ENCODE measurements around the gene TNFSF4. TPM values are rescaled to one million over a fixed set of nuclear protein-coding genes. Genes with fewer than 3 reads are reported as not detected.

The TNFSF4 gene
- total RNA-seq, 2 donors from 2014 or later = 40.5 to 275 TPM

- Mint-ChIP-seq H3K36me3 (peaks cover 4% of the 10 kb centered on the region), H3K27me3 (no peaks in the 10 kb centered on the region), H3K9me3 (no peaks in the 10 kb centered on the region), H3K4me1 (ENCODE audit: low read depth in 2 of 2) (peaks cover 47% of the 10 kb centered on the region in 2 donors), H3K4me3 (peak overlapping the region; percentile 76), H3K27ac (peak overlapping the region; percentile 55 to 94)
- DNase-seq (ENCODE audit: low spot score) (no peak), ATAC-seq (no peak)
Observed at GRCh38 chr1:173202424-173203145, 4.5 kb downstream of the TNFSF4 start.

GRCh38 chr1:173201969-173202368 is 5.2 kb downstream of the TNFSF4 start:
- H3K9me3 Mint-ChIP-seq = no peaks in the 10 kb centered on the region
- peaks cover 46 to 49% of the 10 kb centered on the region in 2 donors for H3K4me1 Mint-ChIP-seq (ENCODE audit: low read depth in 2 of 2)
- DNase-seq (ENCODE audit: low spot score) = no peak
- ATAC-seq = no peak
- H3K4me3 Mint-ChIP-seq = peak overlapping the region; percentile 76
- peaks cover 8% of the 10 kb centered on the region for H3K36me3 Mint-ChIP-seq
- H3K27me3 Mint-ChIP-seq = no peaks in the 10 kb centered on the region
- peak overlapping the region; percentile 55 to 94 for H3K27ac Mint-ChIP-seq

GRCh38 chr1:173195596-173196088 is 11.5 kb downstream of the TNFSF4 start:
- H3K27ac Mint-ChIP-seq = peak overlapping the region; percentile 83 to 87

DNA sequence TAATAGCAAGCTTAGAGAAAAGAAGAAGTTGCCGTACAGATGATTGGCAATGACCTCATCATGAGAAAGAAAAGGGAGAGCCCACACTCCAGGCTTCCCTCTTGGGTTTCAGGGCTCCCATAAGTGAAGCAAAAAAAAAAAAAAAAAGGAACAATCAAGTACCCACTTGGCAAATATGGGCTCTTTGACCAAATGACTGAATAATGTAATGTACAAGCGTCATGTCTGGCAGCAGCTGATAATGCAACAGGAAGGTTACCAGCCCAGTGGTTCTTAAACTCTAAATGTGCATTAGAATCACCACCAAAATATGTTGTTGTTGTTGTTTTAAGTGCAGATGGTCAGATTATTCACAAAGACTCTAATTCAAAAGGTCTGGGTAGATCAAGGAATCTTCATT is 13.5 kb downstream of the TNFSF4 start:
- H3K4me3 Mint-ChIP-seq = no peak overlapping the region
- peak overlapping the region in 1 of 2 donors; percentile 43 for H3K27ac Mint-ChIP-seq
- no peaks in the 10 kb centered on the region for H3K9me3 Mint-ChIP-seq
- DNase-seq (ENCODE audit: low spot score) = no peak
- H3K36me3 Mint-ChIP-seq = peaks cover 16% of the 10 kb centered on the region
- H3K27me3 Mint-ChIP-seq = no peaks in the 10 kb centered on the region
- ATAC-seq = no peak
- peaks cover 55 to 58% of the 10 kb centered on the region in 2 donors for H3K4me1 Mint-ChIP-seq (ENCODE audit: low read depth in 2 of 2)

More at GRCh38 chr1:173195596-173196088, 11.5 kb downstream of the TNFSF4 start:
- ATAC-seq = peak; percentile 92
- no peaks in the 10 kb centered on the region for H3K9me3 Mint-ChIP-seq
- no peaks in the 10 kb centered on the region for H3K27me3 Mint-ChIP-seq
- peaks cover 50 to 57% of the 10 kb centered on the region in 2 donors for H3K4me1 Mint-ChIP-seq (ENCODE audit: low read depth in 2 of 2)
- H3K4me3 Mint-ChIP-seq = peak overlapping the region; percentile 85
- H3K36me3 Mint-ChIP-seq = peaks cover 16% of the 10 kb centered on the region
- DNase-seq (ENCODE audit: low spot score) = peak; percentile 73

DNA sequence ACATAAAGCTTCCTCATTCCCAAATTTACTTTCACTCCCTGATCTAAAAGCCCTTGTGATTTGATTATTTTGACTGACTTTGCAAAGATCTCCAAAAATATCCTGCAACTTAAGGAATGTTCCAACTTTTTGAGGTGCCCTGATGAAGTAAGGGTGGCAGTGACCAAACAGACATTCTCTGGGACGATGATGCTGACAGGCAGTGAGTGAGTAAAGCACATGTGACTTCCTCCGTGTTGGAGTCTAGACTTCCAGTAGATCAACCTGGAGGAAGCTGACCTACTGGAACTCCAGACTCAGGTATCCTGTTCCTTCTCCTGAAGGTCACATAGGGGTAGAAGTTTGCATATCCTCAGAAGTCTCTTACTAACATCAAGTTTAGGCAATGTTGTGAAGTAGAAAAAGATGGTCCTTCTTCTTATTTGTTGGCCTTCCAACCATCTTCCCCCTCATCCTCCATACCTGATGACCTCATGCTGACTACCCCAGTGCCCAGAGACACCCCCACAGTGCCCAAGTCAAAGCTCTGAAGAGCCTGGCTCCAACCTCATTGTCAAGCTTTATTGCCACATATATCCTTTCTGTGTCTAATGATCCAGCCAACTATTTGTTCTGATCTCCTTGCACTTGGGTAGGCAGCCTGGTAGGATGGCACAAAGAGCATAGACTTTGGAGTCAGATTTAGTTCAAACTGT is 16.0 kb downstream of the TNFSF4 start:
- Mint-ChIP-seq H3K4me1 (ENCODE audit: low read depth in 2 of 2) (peaks cover 43 to 48% of the 10 kb centered on the region in 2 donors), H3K4me3 (no peak overlapping the region), H3K27ac (no peak overlapping the region), H3K9me3 (no peaks in the 10 kb centered on the region), H3K36me3 (peaks cover 9% of the 10 kb centered on the region), H3K27me3 (no peaks in the 10 kb centered on the region)
- no peak for ATAC-seq
- DNase-seq (ENCODE audit: low spot score) = no peak

GRCh38 chr1:173190101-173190936 is 16.8 kb downstream of the TNFSF4 start:
- Mint-ChIP-seq H3K4me1 (ENCODE audit: low read depth in 2 of 2) (peaks cover 34 to 39% of the 10 kb centered on the region in 2 donors), H3K9me3 (no peaks in the 10 kb centered on the region), H3K27ac (no peak overlapping the region), H3K27me3 (no peaks in the 10 kb centered on the region), H3K36me3 (peaks cover 9% of the 10 kb centered on the region), H3K4me3 (no peak overlapping the region)
- DNase-seq (ENCODE audit: low spot score) = no peak
- no peak for ATAC-seq

DNA sequence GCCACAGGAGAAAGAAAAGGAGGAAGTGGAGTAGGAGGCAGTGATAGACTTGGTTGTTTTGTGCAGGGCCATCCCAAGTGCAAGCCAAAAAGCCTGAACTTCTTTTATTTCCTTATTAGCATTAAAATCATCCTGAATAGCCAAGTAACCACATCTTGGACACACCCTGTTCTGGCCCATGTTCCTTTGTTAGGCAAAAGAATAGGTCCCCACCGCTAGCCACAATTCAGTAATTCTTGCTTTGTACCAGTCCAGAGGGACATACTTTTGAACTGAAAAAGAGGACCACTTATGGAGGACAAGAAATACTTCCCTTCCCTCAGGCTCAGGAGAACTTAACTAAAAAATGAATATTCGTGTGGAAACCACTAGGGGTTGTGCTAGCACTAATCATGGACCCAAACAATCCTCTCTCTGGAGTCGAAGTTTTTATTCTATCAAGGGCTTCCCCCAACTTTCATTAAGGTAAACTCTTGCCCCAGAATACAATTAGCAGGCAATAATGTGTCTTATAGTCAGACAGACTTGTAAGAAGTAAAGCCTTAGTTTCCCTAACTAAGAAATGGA is 19.4 kb downstream of the TNFSF4 start:
- Mint-ChIP-seq H3K4me1 (ENCODE audit: low read depth in 2 of 2) (peaks cover 19 to 27% of the 10 kb centered on the region in 2 donors), H3K27me3 (no peaks in the 10 kb centered on the region), H3K36me3 (peaks cover 9% of the 10 kb centered on the region), H3K9me3 (no peaks in the 10 kb centered on the region), H3K27ac (no peak overlapping the region), H3K4me3 (no peak overlapping the region)
- ATAC-seq = no peak
- DNase-seq (ENCODE audit: low spot score) = no peak

GRCh38 chr1:173181791-173182190 is 25.3 kb downstream of the TNFSF4 start:
- DNase-seq (ENCODE audit: low spot score) = no peak
- no peak for ATAC-seq
- no peak overlapping the region for H3K27ac Mint-ChIP-seq
- H3K27me3 Mint-ChIP-seq = no peaks in the 10 kb centered on the region
- H3K9me3 Mint-ChIP-seq = no peaks in the 10 kb centered on the region
- H3K36me3 Mint-ChIP-seq = no peaks in the 10 kb centered on the region
- H3K4me1 Mint-ChIP-seq (ENCODE audit: low read depth in 2 of 2) = peaks cover 0 to 2% of the 10 kb centered on the region in 2 donors
- no peak overlapping the region for H3K4me3 Mint-ChIP-seq

GRCh38 chr1:173176246-173176645 is 30.9 kb downstream of the TNFSF4 start:
- ATAC-seq = no peak
- H3K27me3 Mint-ChIP-seq = no peaks in the 10 kb centered on the region
- no peak overlapping the region for H3K27ac Mint-ChIP-seq
- peaks cover 9% of the 10 kb centered on the region for H3K9me3 Mint-ChIP-seq
- H3K4me3 Mint-ChIP-seq = no peak overlapping the region
- DNase-seq (ENCODE audit: low spot score) = no peak
- peaks cover 13% of the 10 kb centered on the region for H3K36me3 Mint-ChIP-seq
- H3K4me1 Mint-ChIP-seq (ENCODE audit: low read depth in 2 of 2) = no peaks in the 10 kb centered on the region

DNA sequence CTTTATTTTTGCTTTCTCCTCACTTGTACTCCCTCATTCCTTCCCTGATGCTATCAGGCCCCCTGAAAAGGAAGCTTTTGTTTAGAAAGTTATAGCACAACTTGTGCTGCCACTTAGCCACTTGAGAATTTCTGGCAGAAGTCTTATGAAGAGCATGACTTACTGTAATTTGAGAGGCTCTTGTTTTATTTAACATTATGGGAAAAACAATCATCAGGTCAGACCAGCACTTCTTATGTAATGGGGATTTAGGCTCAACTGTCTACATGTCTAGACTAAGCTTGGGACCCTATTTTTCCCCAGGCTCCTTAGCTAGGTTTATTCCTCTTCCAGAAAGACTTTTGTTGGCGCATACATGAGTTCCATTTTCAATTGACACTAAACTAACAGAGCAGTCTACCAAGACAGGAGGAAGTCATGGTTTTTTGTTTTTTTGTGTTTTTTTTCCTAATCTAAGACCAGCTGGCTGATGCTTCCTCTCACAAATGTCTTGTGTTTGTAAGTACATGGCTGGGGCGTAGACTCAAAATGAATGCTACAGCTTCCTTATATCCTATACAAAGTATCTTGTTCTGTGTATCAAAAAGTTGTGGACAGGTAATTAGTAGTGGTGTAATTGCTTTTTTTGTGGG is 31.5 kb downstream of the TNFSF4 start:
- Mint-ChIP-seq H3K27me3 (no peaks in the 10 kb centered on the region), H3K27ac (no peak overlapping the region)

DNA sequence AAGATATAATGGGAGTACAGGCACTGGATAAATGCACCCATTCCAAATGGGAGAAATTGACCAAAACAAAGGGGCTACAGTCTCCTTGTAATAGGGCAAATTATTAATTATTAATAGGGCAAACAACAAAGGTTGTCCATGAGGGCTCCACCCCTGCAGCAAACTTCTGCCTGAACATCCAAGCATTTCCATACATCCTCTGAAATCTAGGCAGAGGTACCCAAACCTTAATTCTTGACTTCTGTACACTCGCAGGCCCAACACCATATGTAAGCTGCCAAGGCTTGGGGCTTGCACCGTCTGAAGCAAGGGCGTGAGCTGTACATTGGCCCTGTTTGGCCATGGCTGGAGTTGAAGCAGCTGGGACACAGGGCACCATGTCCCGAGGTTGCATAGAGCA is 33.7 kb downstream of the TNFSF4 start:
- ATAC-seq (no peak), DNase-seq (ENCODE audit: low spot score) (no peak)
- Mint-ChIP-seq H3K9me3 (peaks cover 9% of the 10 kb centered on the region), H3K27ac (no peak overlapping the region), H3K4me3 (no peak overlapping the region), H3K4me1 (ENCODE audit: low read depth in 2 of 2) (no peaks in the 10 kb centered on the region), H3K27me3 (no peaks in the 10 kb centered on the region), H3K36me3 (peaks cover 18% of the 10 kb centered on the region)

More for the DNA sequence above, 31.5 kb downstream of the TNFSF4 start:
- no peak for DNase-seq (ENCODE audit: low spot score)
- Mint-ChIP-seq H3K4me3 (no peak overlapping the region), H3K4me1 (ENCODE audit: low read depth in 2 of 2) (no peaks in the 10 kb centered on the region), H3K36me3 (peaks cover 18% of the 10 kb centered on the region), H3K9me3 (peaks cover 9% of the 10 kb centered on the region)
- ATAC-seq = no peak

DNA sequence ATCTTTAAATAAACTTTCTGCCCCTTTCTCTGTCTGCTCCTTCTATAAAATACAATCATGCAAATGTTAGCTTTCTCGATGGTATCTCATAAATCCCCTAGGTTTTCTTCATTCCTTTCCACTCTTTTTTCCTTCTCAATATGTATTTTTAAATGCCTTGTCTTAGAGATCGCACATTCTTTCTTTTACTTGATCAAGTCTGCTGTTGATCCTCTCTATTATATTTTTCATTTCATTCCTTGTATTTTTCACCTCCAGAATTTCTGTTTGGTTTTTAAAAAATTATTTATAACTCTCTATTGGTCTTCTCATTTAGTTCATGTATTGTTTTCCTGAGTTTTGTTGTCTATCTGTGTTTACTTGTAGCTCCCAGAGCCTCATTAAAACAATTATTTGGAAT is 36.0 kb downstream of the TNFSF4 start:
- no peak for ATAC-seq
- H3K9me3 Mint-ChIP-seq = peaks cover 9% of the 10 kb centered on the region
- H3K36me3 Mint-ChIP-seq = peaks cover 24% of the 10 kb centered on the region
- H3K4me1 Mint-ChIP-seq (ENCODE audit: low read depth in 2 of 2) = no peaks in the 10 kb centered on the region
- DNase-seq (ENCODE audit: low spot score) = no peak
- H3K4me3 Mint-ChIP-seq = no peak overlapping the region
- no peak overlapping the region for H3K27ac Mint-ChIP-seq
- H3K27me3 Mint-ChIP-seq = no peaks in the 10 kb centered on the region

GRCh38 chr1:173168941-173169340 is 38.2 kb downstream of the TNFSF4 start:
- Mint-ChIP-seq H3K27ac (no peak overlapping the region), H3K9me3 (peaks cover 2% of the 10 kb centered on the region), H3K36me3 (peaks cover 18% of the 10 kb centered on the region), H3K27me3 (no peaks in the 10 kb centered on the region), H3K4me1 (ENCODE audit: low read depth in 2 of 2) (no peaks in the 10 kb centered on the region), H3K4me3 (no peak overlapping the region)
- DNase-seq (ENCODE audit: low spot score) = no peak
- no peak for ATAC-seq
